K562 (cell line): Measurements from ENCODE around the gene EML6. TPM values are rescaled to one million over a fixed set of nuclear protein-coding genes. Genes with fewer than 3 reads are reported as not detected.

Experiments used
- ATAC-seq: fragments of 200-7000 bp; cut with Tn5 transposase; 3 replicates; pipeline ENCODE4 v1.9.1; 2020; ENCODE audit warnings: moderate library complexity
- BruUV-seq: library from RNA; stranded (reverse); fragments of 400-500 nt; replicated peaks from 2 replicates; lab custom pipeline; 2021; lab: Mats Ljungman, UMichigan
- CTCF ChIA-PET: fragments of 300-600 bp; formaldehyde crosslinking; extraction: SDS; loops from one replicate; lab custom pipeline; 2021; ENCODE audit warnings: low intra/inter-chr PET ratio; lab: Yijun Ruan, JAX
- POLR2A ChIA-PET: fragments of 300-600, 350-650 bp; sonication (Branson Sonifier 250); formaldehyde crosslinking; extraction: SDS; loops from one replicate; lab custom pipeline; 2021; ENCODE audit warnings: antibody characterized with exemption, inconsistent platforms; lab: Yijun Ruan, JAX
- DNase-seq, 4 experiments: peaks; one replicate each; pipeline versions ENCODE4 v3.0.0 to v3.0.0-alpha.2; 2011 to 2018; ENCODE audit warnings: low spot score in 3 of 4, mixed read lengths in 3 of 4; ENCODE audit errors: extremely low read depth in 1 of 4
- FAIRE-seq: peaks from 2 replicates; lab custom pipeline; 2011; peaks lifted over from hg19 to GRCh38; lab: Jason Lieb, UNC
- H2AFZ ChIP-seq: 2 replicates; pipeline ENCODE4 v1.6.0; 2011; ENCODE audit warnings: low read depth, low read length, control low read depth, inconsistent platforms
- H3K27ac ChIP-seq: fragments of 200-600 bp; 3 replicates; pipeline ENCODE4 v1.8.0; 2011; ENCODE audit warnings: low read depth, mild to moderate bottlenecking, control low read depth, inconsistent platforms, low read length, moderate library complexity, mixed read lengths; ENCODE audit errors: extremely low read depth
- H3K27me3 ChIP-seq, 2 experiments: fragments of 300-600 bp in 1 of 2; 2 replicates in 1 of 2; 3 replicates in 1 of 2; pipeline versions ENCODE4 v1.6.0 to v1.8.0; 2011; ENCODE audit warnings: inconsistent platforms in 2 of 2, low read length in 2 of 2, mild to moderate bottlenecking in 1 of 2, mixed read lengths in 1 of 2, moderate library complexity in 1 of 2; ENCODE audit not compliant: control insufficient read depth in 2 of 2, insufficient read depth in 2 of 2
- H3K36me3 ChIP-seq: fragments of 300-600 bp; 3 replicates; pipeline ENCODE4 v1.8.0; 2011; ENCODE audit warnings: mild to moderate bottlenecking, low read length, inconsistent platforms; ENCODE audit not compliant: control insufficient read depth, insufficient read depth
- H3K4me1 ChIP-seq, 2 experiments: fragments of 200-600 bp in 1 of 2; replicated peaks in 1 of 2; 2 replicates in 1 of 2; 3 replicates in 1 of 2; pipeline versions ENCODE4 v1.5.1 to v1.8.0; 2011; ENCODE audit warnings: inconsistent platforms in 2 of 2, low read length in 2 of 2, mild to moderate bottlenecking in 1 of 2, mixed read lengths in 1 of 2, moderate library complexity in 1 of 2; ENCODE audit not compliant: control insufficient read depth in 2 of 2, insufficient read depth in 2 of 2
- H3K4me2 ChIP-seq: 2 replicates; pipeline ENCODE4 v1.6.1; 2011; ENCODE audit warnings: low read length, control low read depth, inconsistent platforms, mixed read lengths; ENCODE audit not compliant: insufficient read depth
- H3K4me3 ChIP-seq: fragments of 200-600 bp; sonication (generic), shearing (Covaris generic); 2 replicates; pipeline ENCODE4 v1.5.1; 2016; ENCODE audit warnings: control low read depth, inconsistent platforms
- H3K79me2 ChIP-seq: fragments of 200-600 bp; 3 replicates; pipeline ENCODE4 v1.8.0; 2011; ENCODE audit warnings: low read length, inconsistent platforms; ENCODE audit not compliant: control insufficient read depth, insufficient read depth
- H3K9ac ChIP-seq, 2 experiments: 2 replicates each; pipeline versions ENCODE4 v1.6.0 to v1.6.1; 2011; ENCODE audit warnings: low read depth in 2 of 2, low read length in 2 of 2, control low read depth in 1 of 2, inconsistent platforms in 1 of 2, mild to moderate bottlenecking in 1 of 2, mixed read lengths in 1 of 2; ENCODE audit not compliant: insufficient read depth in 1 of 2
- H3K9me1 ChIP-seq: one replicate; pipeline ENCODE4 v1.6.0; 2011; ENCODE audit warnings: inconsistent platforms, mild to moderate bottlenecking, low read length, moderate library complexity; ENCODE audit not compliant: control insufficient read depth, insufficient read depth
- H3K9me3 ChIP-seq: replicated peaks from 2 replicates; pipeline ENCODE4 v1.5.1; 2011; ENCODE audit warnings: low read depth, low read length, inconsistent platforms; ENCODE audit not compliant: control insufficient read depth, insufficient read depth
- H4K20me1 ChIP-seq: replicated peaks from 2 replicates; pipeline ENCODE4 v1.6.1; 2011; ENCODE audit warnings: low read length, inconsistent platforms, mixed read lengths; ENCODE audit not compliant: control insufficient read depth, insufficient read depth
- C11orf30 ChIP-seq: fragments of 450-650 bp; IDR thresholded peaks from 2 replicates; pipeline ENCODE4 v1.6.1; 2016; ENCODE audit warnings: low read depth, mild to moderate bottlenecking
- MAFF ChIP-seq: IDR thresholded peaks from 2 replicates; pipeline ENCODE4 v1.6.1; 2012; ENCODE audit warnings: low read length, improper control_type of control experiment
- MED1 ChIP-seq: sonication (generic); formaldehyde crosslinking; IDR thresholded peaks from 2 replicates; pipeline ENCODE4 v1.8.1; 2023; ENCODE audit warnings: missing genetic modification reagents, borderline replicate concordance
- ZNF316 ChIP-seq: fragments of 450-650 bp; IDR thresholded peaks from 2 replicates; pipeline ENCODE4 v1.6.1; 2016
- WGBS: fragments of 100-300 bp; shearing (Covaris generic); methylation state at CpG from one replicate; pipeline ENCODE4 v1.1.6; 2016; ENCODE audit warnings: low coverage, mixed read lengths; ENCODE audit not compliant: insufficient coverage; ENCODE audit errors: missing lambda C conversion rate; 5-methylcytosine and 5-hydroxymethylcytosine counted together
- in situ Hi-C: fragments of 300-500 bp; cut with MboI; formaldehyde crosslinking; loops from 4 replicates; pipeline ENCODE4 v1.15.0; 2018; ENCODE audit warnings: inconsistent platforms, mixed read lengths
- intact Hi-C: fragments of 100-400 bp; cut with micrococcal nuclease; formaldehyde crosslinking; loops from 2 replicates; pipeline ENCODE4 v1.14.2; 2022
- polyA plus RNA-seq, 8 experiments: library from polyadenylated mRNA; depleted of rRNA in 4 of 8; stranded (reverse) in 5 of 8; unstranded in 3 of 8; fragments of >200 nt; fragmentation: Nextera tagmentation in 2 of 8; fragmentation: Illumina TruSeq in 1 of 8; extraction: Ambion mirVana in 2 of 8; extraction: Trizol in 1 of 8; gene quantifications; 2 replicates each; pipeline versions ENCODE4 v1.2.1 to v1.2.3, GENCODE V29; 2011 to 2014; ENCODE audit warnings: inconsistent platforms in 1 of 8, missing spikeins in 1 of 8
- total RNA-seq, 7 experiments: library from RNA; depleted of rRNA in 6 of 7; stranded (reverse); fragments of >200 nt in 6 of 7; fragmentation: Illumina TruSeq in 2 of 7; extraction: Trizol in 2 of 7; gene quantifications; 2 replicates each; pipeline versions ENCODE4 v1.2.1 to v1.2.3, GENCODE V29; 2011 to 2021; ENCODE audit warnings: low replicate concordance in 1 of 7

EML6 gene
- total and polyA plus RNA-seq, 9 of the 15 experiments (the other 6 are each of a cell fraction or from before 2014, with no cell fraction given), result 0.07 to 0.56 (median 0.25) TPM

DNA sequence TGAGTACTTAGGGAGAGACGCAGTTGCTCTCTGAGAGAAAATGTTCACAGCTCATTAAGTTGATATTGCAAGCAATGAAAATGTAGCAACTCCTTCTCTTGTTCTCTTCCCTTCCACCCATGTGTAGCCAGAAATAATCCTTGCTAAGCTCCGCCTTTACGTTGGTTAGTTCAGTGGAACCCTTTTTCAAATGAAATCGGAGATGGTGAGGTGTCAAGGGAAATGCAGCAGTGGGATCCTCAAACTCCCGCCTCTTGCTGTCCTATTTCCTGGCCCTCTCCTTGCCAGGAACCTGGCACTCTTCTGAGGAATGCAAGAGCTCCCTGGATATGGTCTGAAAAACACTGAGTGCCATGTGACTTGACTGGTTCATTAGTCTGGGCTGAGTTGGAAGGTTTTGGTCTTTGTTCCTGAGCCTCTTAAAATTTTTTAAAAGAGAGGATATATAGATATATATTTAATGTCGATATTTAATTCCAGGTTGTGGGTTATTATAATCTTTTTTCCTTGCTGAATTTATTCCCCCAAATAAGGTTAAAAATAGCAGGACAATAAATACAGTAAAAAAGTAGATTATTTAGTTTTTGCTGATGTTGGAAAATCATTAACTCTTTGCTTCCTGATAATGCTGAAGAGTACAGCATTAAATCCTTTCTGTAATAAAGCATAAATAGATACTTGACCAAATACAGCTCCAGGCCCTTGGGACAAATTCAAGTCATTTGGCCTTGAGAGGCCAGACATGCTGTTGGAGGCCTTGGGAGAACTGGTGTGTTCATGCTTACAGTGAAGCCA is 116.2 kb downstream of the EML6 start:
- Histone ChIP-seq H3K4me2 (no peak overlapping the region), H3K79me2 (no peaks in the 10 kb centered on the region), H4K20me1 (no peaks in the 10 kb centered on the region), H3K4me3 (no peak overlapping the region), H2AFZ (no peak overlapping the region), H3K9ac (no peak overlapping the region), H3K27me3 (peaks cover 21 to 50% of the 10 kb centered on the region in 2 experiments), H3K9me3 (no peaks in the 10 kb centered on the region), H3K4me1 (no peaks in the 10 kb centered on the region; a peak in 1 of 5 replicates), H3K36me3 (no peaks in the 10 kb centered on the region), H3K9me1 (no peaks in the 10 kb centered on the region), H3K27ac (no peak overlapping the region)
- ChIA-PET POLR2A (interaction anchor here (0.8 to 2.2 kb wide), 4 partner anchors 12 to 66 kb away, joined by 3 to 9 read pairs (median 6); no protein-coding TSS in a partner anchor), CTCF (no interaction called here)
- in situ Hi-C loops (loop anchor here (10.0 kb wide), 1 partner anchor 315 kb away; no protein-coding TSS in a partner anchor), intact Hi-C loops (loop anchor here (5.0 kb wide), 3 partner anchors 77 to 338 kb away; no protein-coding TSS in a partner anchor)
- TF ChIP-seq ZNF316, result peak; percentile 69
- no peak for TF ChIP-seq MED1 (CRISPR knock-in tag)
- TF ChIP-seq C11orf30, result peak; percentile 38; the same call in 1 of the 2 replicates
- TF ChIP-seq MAFF, result peak; percentile 3; the same call in 1 of the 2 replicates
- ATAC-seq (no peak), DNase-seq (no peak), FAIRE-seq (no peak)
- WGBS, result 1% methylated on average over 6 of the region's 6 CpGs
- BruUV-seq, result no TSS peak
